ENCODE results near the gene CT47C1. TPM values are rescaled to one million over a fixed set of nuclear protein-coding genes. Genes with fewer than 3 reads are reported as not detected.

Gene CT47C1
- total and polyA plus RNA-seq, 2 of the 13 experiments (the other 11 are each of a cell fraction or from before 2014, with no cell fraction given), result not detected

DNA sequence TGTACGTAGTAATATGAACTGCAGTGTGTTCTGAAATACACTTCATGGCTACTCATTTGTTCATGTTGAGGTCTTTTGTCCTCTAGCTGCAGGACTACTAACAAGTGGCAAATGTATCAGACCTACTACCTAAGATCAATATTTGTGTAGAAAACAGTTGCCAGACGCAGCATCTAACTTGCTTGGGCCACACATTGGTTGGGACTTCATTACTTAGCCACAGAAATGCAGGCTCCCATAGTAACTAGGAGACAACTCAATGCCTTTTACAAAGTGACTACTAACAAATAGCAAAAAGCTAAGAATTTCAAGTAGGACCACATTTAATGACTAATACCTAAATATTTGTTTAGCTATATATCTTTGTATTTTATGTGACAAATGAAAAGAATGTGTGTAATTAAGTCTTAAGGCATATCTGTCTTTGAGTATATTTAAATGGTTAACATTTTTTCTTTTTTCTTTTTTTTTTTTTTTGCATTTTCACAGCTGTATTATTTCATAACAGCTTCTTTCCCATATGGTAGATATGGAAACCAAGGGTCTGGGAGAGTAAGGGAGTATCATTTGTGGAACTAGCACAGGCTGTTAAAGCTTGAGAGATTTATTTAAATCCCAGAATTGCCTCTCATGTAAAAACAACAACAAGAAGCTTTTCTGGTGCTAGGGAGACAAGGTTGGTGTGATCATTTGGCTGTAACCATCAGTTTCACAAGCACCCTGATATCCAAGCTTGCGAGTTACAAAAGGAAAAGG is 2.7 kb downstream of the CT47C1 start (continued):
- TF ChIP-seq U2AF1 (optimal IDR thresholded peaks at IDR 0.05; ENCODE audit: low read depth, low read length) (no peak), TCF7L2 (IDR thresholded peaks at IDR 0.05; ENCODE audit: low read depth, low read length) (no peak), ZNF460 (CRISPR knock-in tag; IDR thresholded peaks at IDR 0.05; ENCODE audit: borderline replicate concordance) (no peak)

GRCh38 chrX:119082278-119082677 is 9.5 kb downstream of the CT47C1 start:
- Histone ChIP-seq H3K27me3 (ENCODE audit: control insufficient read depth in 1 of 2, insufficient read depth in 2 of 2, low read length in 2 of 2) (no peaks in the 10 kb centered on the region; a peak in 1 of 5 replicates), H3K36me3 (replicated peaks in 1 of 2; ENCODE audit: control insufficient read depth in 1 of 2, insufficient read depth in 2 of 2, low read length in 2 of 2) (no peaks in the 10 kb centered on the region), H3K9ac (ENCODE audit: insufficient read depth, low read depth, low read length) (no peak overlapping the region), H3K4me3 (replicated peaks in 1 of 3; ENCODE audit: insufficient read depth in 1 of 3, low read depth in 2 of 3, low read length in 3 of 3) (no peak overlapping the region), H3K27ac (ENCODE audit: extremely low read length, insufficient read depth, low read length) (no peak overlapping the region), H3K4me2 (ENCODE audit: low read depth, low read length) (no peak overlapping the region), H3K4me1 (ENCODE audit: insufficient read depth, low read length) (no peaks in the 10 kb centered on the region), H2AFZ (ENCODE audit: low read length) (no peak overlapping the region), H3K79me2 (ENCODE audit: insufficient read depth, low read length) (no peaks in the 10 kb centered on the region), H3K9me3 (ENCODE audit: low read length) (no peaks in the 10 kb centered on the region), H4K20me1 (ENCODE audit: insufficient read depth, low read length) (no peaks in the 10 kb centered on the region)
- no peak for ATAC-seq
- POLR2A ChIA-PET, result no interaction called here
- DNase-seq (ENCODE audit: low spot score), result no peak
- intact Hi-C loops (cut with micrococcal nuclease; ENCODE audit: unreplicated experiment), result no loop called here
- TF ChIP-seq JDP2 (CRISPR knock-in tag; IDR thresholded peaks at IDR 0.05; ENCODE audit: borderline replicate concordance) (no peak), ZNF569 (CRISPR knock-in tag; IDR thresholded peaks at IDR 0.05; ENCODE audit: borderline replicate concordance) (no peak), NCOR1 (IDR thresholded peaks at IDR 0.05; ENCODE audit: borderline replicate concordance, low read length) (no peak), JARID2 (CRISPR knock-in tag; IDR thresholded peaks at IDR 0.05; ENCODE audit: insufficient replicate concordance) (no peak), KLF15 (CRISPR knock-in tag; IDR thresholded peaks at IDR 0.05; ENCODE audit: borderline replicate concordance) (no peak), KDM5A (IDR thresholded peaks at IDR 0.05; ENCODE audit: borderline replicate concordance, low read length) (no peak), MTF2 (CRISPR knock-in tag; IDR thresholded peaks at IDR 0.05; ENCODE audit: borderline replicate concordance) (no peak)
- TF ChIP-seq, protein P1, sequence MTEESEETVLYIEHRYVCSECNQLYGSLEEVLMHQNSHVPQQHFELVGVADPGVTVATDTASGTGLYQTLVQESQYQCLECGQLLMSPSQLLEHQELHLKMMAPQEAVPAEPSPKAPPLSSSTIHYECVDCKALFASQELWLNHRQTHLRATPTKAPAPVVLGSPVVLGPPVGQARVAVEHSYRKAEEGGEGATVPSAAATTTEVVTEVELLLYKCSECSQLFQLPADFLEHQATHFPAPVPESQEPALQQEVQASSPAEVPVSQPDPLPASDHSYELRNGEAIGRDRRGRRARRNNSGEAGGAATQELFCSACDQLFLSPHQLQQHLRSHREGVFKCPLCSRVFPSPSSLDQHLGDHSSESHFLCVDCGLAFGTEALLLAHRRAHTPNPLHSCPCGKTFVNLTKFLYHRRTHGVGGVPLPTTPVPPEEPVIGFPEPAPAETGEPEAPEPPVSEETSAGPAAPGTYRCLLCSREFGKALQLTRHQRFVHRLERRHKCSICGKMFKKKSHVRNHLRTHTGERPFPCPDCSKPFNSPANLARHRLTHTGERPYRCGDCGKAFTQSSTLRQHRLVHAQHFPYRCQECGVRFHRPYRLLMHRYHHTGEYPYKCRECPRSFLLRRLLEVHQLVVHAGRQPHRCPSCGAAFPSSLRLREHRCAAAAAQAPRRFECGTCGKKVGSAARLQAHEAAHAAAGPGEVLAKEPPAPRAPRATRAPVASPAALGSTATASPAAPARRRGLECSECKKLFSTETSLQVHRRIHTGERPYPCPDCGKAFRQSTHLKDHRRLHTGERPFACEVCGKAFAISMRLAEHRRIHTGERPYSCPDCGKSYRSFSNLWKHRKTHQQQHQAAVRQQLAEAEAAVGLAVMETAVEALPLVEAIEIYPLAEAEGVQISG (CRISPR knock-in tag; IDR thresholded peaks at IDR 0.05), result no peak
- in situ Hi-C loops (cut with HindIII; ENCODE audit: extremely low pct_ligation_motif_present, low pct_unique_long_range_greater_than_20kb), result no loop called here
- CTCF ChIA-PET (ENCODE audit: low intra/inter-chr PET ratio, low total read pairs), result no interaction called here
- BruUV-seq (replicated peaks), result no TSS peak
- no CpG with 5 or more reads among the region's 1 CpG for WGBS (ENCODE audit: low lambda C conversion rate)
- no peak for FAIRE-seq

All from HepG2 (cell line).